HG03064 (cell line): ENCODE results near the gene DDAH2.
"Not testable (repeated sequence)": the region's sequence is repeated elsewhere in the genome, so short reads cannot be mapped to it uniquely, and the experiment has no call there.

Experiments
- ATAC-seq: cut with Tn5 transposase; IDR thresholded peaks from one replicate; pipeline ENCODE4 v1.9.1; 2021; ENCODE audit warnings: low read depth; ENCODE audit not compliant: unreplicated experiment

Gene DDAH2

GRCh38 chr6:31715022-31715958, 13.8 kb downstream of the DDAH2 start, which contains the start of gene LY6G6D:
Gene LY6G6D (plus strand): TSS chr6:31715348. CDS start chr6:31715356, 8 bp downstream.
- ATAC-seq: no peak

- ATAC-seq: no peak
Observed at GRCh38 chr6:31713991-31714684, 15.0 kb downstream of the DDAH2 start.

- no peak for ATAC-seq
Observed at GRCh38 chr6:31713465-31713864, 15.6 kb downstream of the DDAH2 start.

GRCh38 chr6:31712296-31712695, 16.8 kb downstream of the DDAH2 start:
- no peak for ATAC-seq

GRCh38 chr6:31711233-31711632, 17.9 kb downstream of the DDAH2 start:
- no peak for ATAC-seq

- no peak for ATAC-seq
Observed at GRCh38 chr6:31710523-31711219, 18.4 kb downstream of the DDAH2 start.

GRCh38 chr6:31709157-31709556, 19.9 kb downstream of the DDAH2 start:
- not testable (repeated sequence) for ATAC-seq

- no peak for ATAC-seq
Observed at GRCh38 chr6:31708224-31708623, 20.9 kb downstream of the DDAH2 start.

- no peak for ATAC-seq
Observed at GRCh38 chr6:31707701-31708100, 21.4 kb downstream of the DDAH2 start.

GRCh38 chr6:31706599-31706998, 22.5 kb downstream of the DDAH2 start, which contains the start of gene LY6G6F:
Gene LY6G6F (plus strand): TSS chr6:31706866. CDS start chr6:31706907, 41 bp downstream.
- ATAC-seq: no peak

GRCh38 chr6:31705931-31706330, 23.2 kb downstream of the DDAH2 start:
- ATAC-seq: no peak

GRCh38 chr6:31702819-31703716, 26.0 kb downstream of the DDAH2 start, which contains the start of gene ABHD16A:
Gene ABHD16A (minus strand): TSS chr6:31703324. CDS start chr6:31703281, 43 bp downstream.
- peak; percentile 80 for ATAC-seq

- ATAC-seq: no peak
Observed at GRCh38 chr6:31702405-31702818, 26.7 kb downstream of the DDAH2 start.

- no peak for ATAC-seq
Observed at GRCh38 chr6:31701666-31702404, 27.3 kb downstream of the DDAH2 start.

GRCh38 chr6:31700740-31701401, 28.2 kb downstream of the DDAH2 start:
- ATAC-seq: no peak

GRCh38 chr6:31697555-31697954, 31.5 kb downstream of the DDAH2 start:
- no peak for ATAC-seq

GRCh38 chr6:31693535-31693934, 35.6 kb downstream of the DDAH2 start:
- no peak for ATAC-seq

GRCh38 chr6:31692886-31693285, 36.2 kb downstream of the DDAH2 start:
- ATAC-seq: no peak

- ATAC-seq: no peak
Observed at GRCh38 chr6:31692353-31692752, 36.7 kb downstream of the DDAH2 start.
